IPS-18c (cell line): ENCODE data around the gene PJA2.
"Not testable (repeated sequence)": the region's sequence is repeated elsewhere in the genome, so short reads cannot be mapped to it uniquely, and the experiment has no call there.

Source experiments
- H3K4me3 ChIP-seq: 2 replicates; pipeline ENCODE4 v1.7.0; 2013; ENCODE audit warnings: low read depth, mild to moderate bottlenecking, low read length, moderate library complexity; ENCODE audit not compliant: insufficient read depth
- H3K9me3 ChIP-seq: one replicate; pipeline ENCODE4 v1.6.1; 2013; ENCODE audit warnings: mild to moderate bottlenecking, low read length, moderate library complexity; ENCODE audit not compliant: control insufficient read depth, insufficient read depth

Gene PJA2

GRCh38 chr5:109409844-109410388 is at the start of gene PJA2:
PJA2 (minus strand) TSS chr5:109409974; CDS start chr5:109383433, 26,541 bp downstream.
- H3K4me3 ChIP-seq, result peak within 1 kb of the TSS; percentile 91
- H3K9me3 ChIP-seq, result no peaks in the 10 kb centered on the region

- peaks cover 4% of the 10 kb centered on the region for H3K9me3 ChIP-seq
- H3K4me3 ChIP-seq, result no peak overlapping the region
These were observed 45.9 kb upstream of the PJA2 start for GRCh38 chr5:109455598-109456096.

GRCh38 chr5:109454731-109455505 is 45.1 kb upstream of the PJA2 start:
- peaks cover 4% of the 10 kb centered on the region for H3K9me3 ChIP-seq
- no peak overlapping the region for H3K4me3 ChIP-seq

- peaks cover 4% of the 10 kb centered on the region for H3K9me3 ChIP-seq
- H3K4me3 ChIP-seq, result no peak overlapping the region
These were observed 43.5 kb upstream of the PJA2 start for GRCh38 chr5:109453251-109453650.

GRCh38 chr5:109452661-109453060 is 42.9 kb upstream of the PJA2 start:
- H3K9me3 ChIP-seq, result peaks cover 3% of the 10 kb centered on the region
- no peak overlapping the region for H3K4me3 ChIP-seq

GRCh38 chr5:109451146-109451545 is 41.4 kb upstream of the PJA2 start:
- Histone ChIP-seq H3K4me3 (no peak overlapping the region), H3K9me3 (peaks cover 2% of the 10 kb centered on the region)

GRCh38 chr5:109450129-109450877 is 40.5 kb upstream of the PJA2 start:
- no peak overlapping the region for H3K4me3 ChIP-seq
- peaks cover 2% of the 10 kb centered on the region for H3K9me3 ChIP-seq

GRCh38 chr5:109448838-109449237 is 39.1 kb upstream of the PJA2 start:
- Histone ChIP-seq H3K9me3 (peaks cover 2% of the 10 kb centered on the region), H3K4me3 (no peak overlapping the region)

GRCh38 chr5:109439590-109439989 is 29.8 kb upstream of the PJA2 start:
- H3K9me3 ChIP-seq, result no peaks in the 10 kb centered on the region
- H3K4me3 ChIP-seq, result no peak overlapping the region

- Histone ChIP-seq H3K9me3 (no peaks in the 10 kb centered on the region), H3K4me3 (no peak overlapping the region)
These were observed 16.3 kb upstream of the PJA2 start for GRCh38 chr5:109426075-109426474.

- not testable (repeated sequence) for H3K9me3 ChIP-seq, H3K4me3 ChIP-seq
These were observed 15.7 kb upstream of the PJA2 start for GRCh38 chr5:109425521-109425920.

- H3K4me3 ChIP-seq, result no peak overlapping the region
- H3K9me3 ChIP-seq, result no peaks in the 10 kb centered on the region
These were observed 12.2 kb upstream of the PJA2 start for GRCh38 chr5:109421956-109422355.

GRCh38 chr5:109418712-109419352 is 9.1 kb upstream of the PJA2 start:
- Histone ChIP-seq H3K4me3 (no peak overlapping the region), H3K9me3 (no peaks in the 10 kb centered on the region)

GRCh38 chr5:109416882-109417281 is 7.1 kb upstream of the PJA2 start:
- Histone ChIP-seq H3K4me3 (no peak overlapping the region), H3K9me3 (no peaks in the 10 kb centered on the region)

- H3K9me3 ChIP-seq, H3K4me3 ChIP-seq: not testable (repeated sequence)
These were observed 4.2 kb upstream of the PJA2 start for GRCh38 chr5:109413921-109414461.

- no peak overlapping the region for H3K4me3 ChIP-seq
These were observed 3.7 kb upstream of the PJA2 start for GRCh38 chr5:109413458-109413857.

GRCh38 chr5:109412981-109413402 is 3.2 kb upstream of the PJA2 start:
- Histone ChIP-seq H3K4me3 (no peak overlapping the region), H3K9me3 (no peaks in the 10 kb centered on the region)

More at GRCh38 chr5:109413458-109413857, 3.7 kb upstream of the PJA2 start:
- no peaks in the 10 kb centered on the region for H3K9me3 ChIP-seq
